ENCODE results near the gene A2M. TPM values are rescaled to one million over a fixed set of nuclear protein-coding genes. Genes with fewer than 3 reads are reported as not detected.

Gene A2M
- total and polyA plus RNA-seq, 4 donors: 1,731 to 2,622 (median 2,052) TPM

GRCh38 chr12:9087087-9087835 lies 28.5 kb downstream of the A2M start:
- Histone ChIP-seq H3K27me3 (ENCODE audit: control insufficient read depth in 4 of 4, insufficient read depth in 4 of 4, low read length in 3 of 4) (no peaks in the 10 kb centered on the region), H3K9ac (ENCODE audit: low read depth in 1 of 2, low read length in 2 of 2) (no peak overlapping the region), H3K36me3 (ENCODE audit: control insufficient read depth in 4 of 4, insufficient read depth in 3 of 4, low read depth in 1 of 4, low read length in 3 of 4) (peaks cover 8 to 85% (median 78%) of the 10 kb centered on the region in 4 donors), H3K9me3 (ENCODE audit: control insufficient read depth in 4 of 4, low read length in 3 of 4) (peaks cover 0 to 6% (median 0%) of the 10 kb centered on the region in 4 donors), H3K4me1 (ENCODE audit: control insufficient read depth in 4 of 4, insufficient read depth in 4 of 4, low read length in 3 of 4) (no peaks in the 10 kb centered on the region), H3K27ac (ENCODE audit: low read depth in 1 of 2, low read length in 2 of 2) (no peak overlapping the region), H3K4me3 (ENCODE audit: low read depth in 1 of 3, low read length in 3 of 3) (no peak overlapping the region)
- TF ChIP-seq HNF4G (IDR thresholded peaks at IDR 0.05) (no peak), EGR1 (IDR thresholded peaks at IDR 0.05; ENCODE audit: low read depth in 2 of 2) (no peak), HNF4A (conservative IDR thresholded peaks at IDR 0.05) (no peak), GABPA (IDR thresholded peaks at IDR 0.05 in 1 of 2, conservative IDR thresholded peaks at IDR 0.05 in 1 of 2) (no peak), ZBTB33 (IDR thresholded peaks at IDR 0.05) (no peak), NR2F2 (IDR thresholded peaks at IDR 0.05) (no peak), RXRA (IDR thresholded peaks at IDR 0.05) (no peak), MAX (IDR thresholded peaks at IDR 0.05) (no peak), FOXA1 (IDR thresholded peaks at IDR 0.05) (no peak), SP1 (IDR thresholded peaks at IDR 0.05) (no peak), CTCF (IDR thresholded peaks at IDR 0.05; ENCODE audit: low read depth, low read length, missing input control) (no peak), ATF3 (IDR thresholded peaks at IDR 0.05) (no peak), YY1 (IDR thresholded peaks at IDR 0.05) (no peak), FOXA2 (IDR thresholded peaks at IDR 0.05) (no peak), RAD21 (IDR thresholded peaks at IDR 0.05) (no peak), REST (IDR thresholded peaks at IDR 0.05) (no peak)
- no peak for DNase-seq (ENCODE audit: low spot score)

Measured in liver (tissue), 9 donors.